Astrocyte of the hippocampus (primary cell): ENCODE measurements around the gene C1RL.

Source experiments
- DNase-seq: peaks from one replicate; pipeline ENCODE4 v3.0.0; 2011; ENCODE audit warnings: low read depth, low spot score

Gene C1RL

GRCh38 chr12:7137908-7138307 is 28.9 kb upstream of the C1RL start:
- no peak for DNase-seq

DNA sequence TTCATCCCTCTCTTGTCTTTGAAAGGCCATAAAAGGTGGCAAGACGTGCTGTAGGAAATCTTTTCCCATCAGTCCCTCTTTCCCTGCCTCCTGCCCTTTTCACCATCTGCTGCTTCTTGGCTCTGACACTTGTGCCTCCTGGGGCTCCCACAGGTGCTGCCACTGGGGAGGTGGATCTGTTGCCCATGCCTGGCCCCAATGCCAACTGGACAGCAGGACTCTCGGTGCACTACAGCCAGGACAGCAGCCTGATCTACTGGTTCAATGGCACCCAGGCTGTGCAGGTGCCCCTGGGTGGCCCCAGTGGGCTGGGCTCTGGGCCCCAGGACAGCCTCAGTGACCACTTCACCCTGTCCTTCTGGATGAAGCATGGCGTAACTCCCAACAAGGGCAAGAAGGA is 27.7 kb upstream of the C1RL start:
- DNase-seq, result no peak

DNA sequence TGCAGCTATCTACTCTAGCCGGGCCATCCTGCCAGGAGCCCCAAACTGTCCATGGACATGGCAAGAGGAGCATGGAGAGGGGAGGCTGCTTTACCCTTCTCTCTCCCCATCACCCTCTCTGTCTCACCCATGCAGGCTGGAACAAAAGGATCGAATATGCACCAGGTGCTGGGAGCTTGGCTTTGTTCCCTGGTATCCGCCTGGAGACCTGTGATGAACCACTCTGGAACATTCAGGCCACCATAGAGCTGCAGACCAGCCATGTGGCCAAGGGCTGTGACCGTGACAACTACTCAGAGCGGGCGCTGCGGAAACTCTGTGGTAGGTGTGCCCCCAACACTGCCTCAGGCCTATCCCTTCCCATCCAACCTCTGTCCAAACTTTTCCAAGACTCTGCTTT is 27.1 kb upstream of the C1RL start:
- no peak for DNase-seq

DNA sequence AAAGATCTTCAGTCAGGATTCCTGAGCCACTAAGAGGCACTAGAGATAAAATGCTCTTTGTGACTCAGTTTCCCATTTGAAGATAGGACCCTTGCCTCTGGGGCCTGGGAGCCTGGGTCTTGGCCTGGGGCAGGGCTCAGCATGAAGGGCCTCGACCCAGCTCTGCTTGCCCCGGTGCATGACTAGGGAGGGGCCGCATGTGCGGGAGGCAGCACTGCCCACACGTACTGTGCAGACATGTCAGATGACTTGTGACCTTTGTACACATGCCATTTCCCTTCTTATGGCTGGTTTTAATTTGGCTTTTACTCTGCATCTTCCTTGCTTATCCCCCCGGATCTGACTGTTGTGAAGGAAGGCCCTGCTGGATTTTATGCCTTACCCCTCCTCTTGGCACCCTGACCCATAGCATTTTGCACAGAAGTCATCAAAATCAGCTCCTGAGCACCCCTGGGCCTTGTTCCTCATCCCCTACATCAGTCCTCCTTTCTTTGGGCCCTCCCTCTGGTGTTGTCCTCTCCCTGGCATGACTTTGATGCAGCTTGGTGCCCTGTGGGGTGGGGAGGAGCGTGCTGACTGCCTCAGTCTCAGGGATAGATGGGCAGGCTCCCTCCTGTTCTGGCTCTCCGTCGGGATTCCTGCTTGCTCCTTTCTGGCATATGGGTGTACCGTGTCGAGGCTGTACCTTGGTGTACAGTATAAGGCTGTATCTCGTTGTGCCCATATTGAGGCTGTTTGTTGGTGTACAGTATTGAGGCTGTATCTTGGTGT is 25.6 kb upstream of the C1RL start:
- DNase-seq, result no peak

- no peak for DNase-seq
Measured at GRCh38 chr12:7131502-7131866, 22.5 kb upstream of the C1RL start.

GRCh38 chr12:7130701-7131501 is 21.9 kb upstream of the C1RL start:
- DNase-seq, result peak; percentile 75

DNA sequence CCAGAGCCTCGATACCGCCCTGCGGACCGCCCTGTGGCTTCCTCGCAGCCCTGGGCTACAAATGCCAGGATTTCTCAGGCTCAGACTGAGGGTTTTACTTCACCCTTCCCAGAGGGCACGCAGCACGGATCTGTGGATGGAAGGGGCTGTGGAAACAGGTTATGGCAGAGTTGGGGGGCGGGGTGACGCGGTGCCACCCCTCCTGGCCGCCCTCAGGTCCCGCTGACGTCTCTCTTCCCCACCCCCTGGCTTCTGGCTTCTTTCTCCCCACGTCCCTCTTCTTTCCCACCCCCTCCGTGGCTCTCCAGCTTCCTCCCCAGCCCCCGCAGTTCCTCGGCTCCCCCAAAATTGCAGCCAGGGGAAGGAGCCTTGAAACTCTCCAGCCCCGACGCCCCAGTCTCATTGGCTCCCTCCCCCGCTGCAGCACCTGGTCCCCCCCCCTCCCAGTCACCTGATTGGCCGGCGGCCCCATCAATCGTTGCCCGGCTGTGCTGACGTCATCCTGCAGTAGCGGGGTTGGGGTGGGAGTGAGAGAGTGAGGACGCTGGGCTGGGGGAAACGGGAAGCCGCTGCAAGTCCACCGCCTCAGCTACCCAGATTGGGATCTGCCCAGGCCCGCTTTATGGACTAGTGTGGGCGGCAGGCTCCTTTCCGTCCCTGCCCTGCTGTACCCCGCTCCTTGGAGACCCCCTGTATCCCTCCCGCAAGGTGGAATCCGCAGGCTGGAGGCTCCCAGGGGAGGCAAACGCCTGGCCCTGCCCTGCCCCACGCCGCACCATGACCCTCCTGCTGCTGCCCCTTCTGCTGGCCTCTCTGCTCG is 21.1 kb upstream of the C1RL start, which contains the start of gene CLSTN3:
CLSTN3 (plus strand) TSS at position 500 of the 820 bp plus-strand sequence; CDS start at position 778, 278 bp downstream.
- DNase-seq, result peak; percentile 95

- DNase-seq, result peak; percentile 20
Measured at GRCh38 chr12:7129287-7129871, 20.4 kb upstream of the C1RL start.

GRCh38 chr12:7128681-7129286 is 19.8 kb upstream of the C1RL start, which contains the start of gene RBP5:
RBP5 (minus strand) TSS chr12:7128889; CDS start chr12:7128775, 114 bp downstream.
- no peak for DNase-seq

DNA sequence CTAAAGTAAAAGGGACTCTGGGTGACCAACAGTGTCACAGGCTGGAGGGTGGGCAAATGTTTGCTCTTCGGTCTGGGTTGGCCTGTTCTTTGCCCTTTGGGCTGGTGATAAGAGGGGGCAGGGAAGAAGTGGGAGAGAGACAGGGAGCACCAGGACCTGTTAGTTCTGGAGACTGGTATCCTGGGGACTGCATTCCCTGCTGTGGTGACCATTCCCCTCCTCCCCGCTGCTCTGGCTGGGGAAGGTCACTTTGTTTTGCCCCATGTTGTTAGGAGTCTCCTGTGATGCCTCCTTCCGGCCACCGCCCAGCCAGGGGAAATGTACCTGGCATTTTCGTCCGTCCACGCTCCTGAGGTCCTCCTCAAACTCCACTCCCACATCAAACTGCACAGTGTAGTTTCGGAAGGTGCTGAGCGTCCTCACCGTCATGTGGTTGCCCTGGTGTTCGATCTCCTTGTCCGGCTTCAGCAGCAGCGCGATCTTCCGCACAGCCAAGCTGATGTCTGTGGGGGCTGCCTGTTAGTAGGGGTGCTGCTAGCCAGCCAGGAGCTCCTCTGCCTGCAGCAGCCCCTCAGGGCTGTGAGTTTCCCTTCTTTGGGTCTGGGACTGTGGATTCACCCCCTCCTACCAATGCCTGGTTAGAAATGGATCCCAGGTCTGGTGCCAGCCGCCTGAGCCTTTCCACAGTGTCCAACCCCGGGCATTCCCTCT is 19.1 kb upstream of the C1RL start:
- no peak for DNase-seq

DNA sequence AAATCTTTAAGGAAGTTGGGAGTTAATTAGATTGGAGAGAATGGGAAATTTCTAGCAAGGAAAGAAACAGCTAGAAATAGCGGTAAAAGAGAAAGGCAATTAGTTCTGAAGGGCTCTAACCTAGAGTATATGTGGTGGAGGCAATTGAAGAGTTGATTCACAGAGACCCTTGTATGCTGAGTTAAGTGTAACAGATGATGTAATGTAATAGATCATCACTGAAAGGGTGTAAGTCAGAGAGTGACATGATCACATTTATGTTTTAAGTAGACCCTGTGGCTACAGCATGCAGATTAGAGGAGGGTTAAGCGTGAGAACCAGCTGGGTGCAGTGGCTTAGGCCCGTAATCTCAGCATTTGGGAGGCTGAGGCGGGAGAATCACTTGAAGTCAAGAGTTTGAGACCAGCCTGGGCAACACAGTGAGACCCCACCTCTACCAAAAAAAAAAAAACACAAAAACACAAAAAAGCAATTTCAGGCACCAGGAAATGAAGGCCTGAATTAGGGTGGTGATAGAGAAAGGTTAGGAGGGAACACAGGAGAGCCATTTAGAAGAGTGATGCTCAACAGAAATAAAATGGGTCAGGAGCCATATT is 16.7 kb upstream of the C1RL start:
- DNase-seq, result no peak

- DNase-seq, result no peak
Measured at GRCh38 chr12:7123806-7124522, 14.9 kb upstream of the C1RL start.

- DNase-seq, result no peak
Measured at GRCh38 chr12:7122811-7123769, 14.1 kb upstream of the C1RL start.

DNA sequence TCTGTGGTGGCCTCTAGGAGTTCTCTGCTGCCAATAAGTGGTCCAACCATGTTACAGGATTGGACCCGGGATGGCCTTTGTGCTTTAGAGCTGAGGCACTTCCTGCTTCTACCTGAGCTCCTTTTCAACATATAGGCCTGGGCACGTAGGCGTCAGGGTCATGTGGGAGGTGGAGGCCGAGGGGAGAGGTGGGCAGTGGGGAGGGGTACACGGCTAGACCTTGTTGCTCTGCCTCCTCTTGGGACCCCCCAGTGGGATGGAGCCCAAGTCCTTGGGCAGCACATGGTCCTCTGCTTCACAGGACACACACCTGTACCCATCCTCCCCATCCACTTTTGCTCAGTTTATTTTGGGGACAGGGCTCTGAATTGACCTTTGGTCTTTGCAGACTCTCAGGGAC is 12.3 kb upstream of the C1RL start:
- no peak for DNase-seq

- DNase-seq, result no peak
Measured at GRCh38 chr12:7120166-7120565, 11.2 kb upstream of the C1RL start.

DNA sequence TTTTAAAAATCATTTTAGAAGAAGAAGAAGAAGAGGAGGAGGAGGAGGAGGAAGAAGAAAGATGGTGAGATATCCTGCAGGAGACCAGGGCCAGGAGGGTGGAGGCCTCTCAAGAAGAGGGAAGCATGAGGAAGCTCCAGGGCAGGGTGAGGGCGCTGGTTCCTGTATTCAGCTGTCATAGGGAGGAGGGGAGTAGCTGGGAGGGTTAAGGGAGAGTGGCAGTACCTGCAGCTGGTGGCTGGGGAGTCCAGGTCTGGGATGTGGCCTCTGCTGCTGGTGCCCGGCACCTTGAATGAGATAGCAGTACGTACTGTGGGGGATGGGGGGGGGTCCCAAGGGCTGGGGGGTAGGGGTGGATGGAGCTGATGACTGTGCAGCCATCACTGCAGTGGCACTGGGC is 9.9 kb upstream of the C1RL start:
- DNase-seq, result no peak

GRCh38 chr12:7117670-7118069 is 8.7 kb upstream of the C1RL start:
- DNase-seq, result no peak

GRCh38 chr12:7116916-7117315 is 7.9 kb upstream of the C1RL start:
- no peak for DNase-seq
